Retinal pigment epithelial cell (primary cell): ENCODE data around the gene LAX1.

Experiments
- DNase-seq: peaks from one replicate; pipeline ENCODE4 v3.0.0-alpha.2; 2010; ENCODE audit warnings: low read depth
- H3K4me3 ChIP-seq: 2 replicates; pipeline ENCODE4 v1.5.1; 2011; ENCODE audit warnings: mild to moderate bottlenecking, low read length, control low read depth, moderate library complexity
- TF ChIP-seq, protein P1 (sequence below): conservative IDR thresholded peaks from 2 replicates; pipeline ENCODE4 v1.5.1; 2011; ENCODE audit warnings: low read depth, low read length, control low read depth, inconsistent platforms

LAX1 gene, protein sequence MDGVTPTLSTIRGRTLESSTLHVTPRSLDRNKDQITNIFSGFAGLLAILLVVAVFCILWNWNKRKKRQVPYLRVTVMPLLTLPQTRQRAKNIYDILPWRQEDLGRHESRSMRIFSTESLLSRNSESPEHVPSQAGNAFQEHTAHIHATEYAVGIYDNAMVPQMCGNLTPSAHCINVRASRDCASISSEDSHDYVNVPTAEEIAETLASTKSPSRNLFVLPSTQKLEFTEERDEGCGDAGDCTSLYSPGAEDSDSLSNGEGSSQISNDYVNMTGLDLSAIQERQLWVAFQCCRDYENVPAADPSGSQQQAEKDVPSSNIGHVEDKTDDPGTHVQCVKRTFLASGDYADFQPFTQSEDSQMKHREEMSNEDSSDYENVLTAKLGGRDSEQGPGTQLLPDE

DNA sequence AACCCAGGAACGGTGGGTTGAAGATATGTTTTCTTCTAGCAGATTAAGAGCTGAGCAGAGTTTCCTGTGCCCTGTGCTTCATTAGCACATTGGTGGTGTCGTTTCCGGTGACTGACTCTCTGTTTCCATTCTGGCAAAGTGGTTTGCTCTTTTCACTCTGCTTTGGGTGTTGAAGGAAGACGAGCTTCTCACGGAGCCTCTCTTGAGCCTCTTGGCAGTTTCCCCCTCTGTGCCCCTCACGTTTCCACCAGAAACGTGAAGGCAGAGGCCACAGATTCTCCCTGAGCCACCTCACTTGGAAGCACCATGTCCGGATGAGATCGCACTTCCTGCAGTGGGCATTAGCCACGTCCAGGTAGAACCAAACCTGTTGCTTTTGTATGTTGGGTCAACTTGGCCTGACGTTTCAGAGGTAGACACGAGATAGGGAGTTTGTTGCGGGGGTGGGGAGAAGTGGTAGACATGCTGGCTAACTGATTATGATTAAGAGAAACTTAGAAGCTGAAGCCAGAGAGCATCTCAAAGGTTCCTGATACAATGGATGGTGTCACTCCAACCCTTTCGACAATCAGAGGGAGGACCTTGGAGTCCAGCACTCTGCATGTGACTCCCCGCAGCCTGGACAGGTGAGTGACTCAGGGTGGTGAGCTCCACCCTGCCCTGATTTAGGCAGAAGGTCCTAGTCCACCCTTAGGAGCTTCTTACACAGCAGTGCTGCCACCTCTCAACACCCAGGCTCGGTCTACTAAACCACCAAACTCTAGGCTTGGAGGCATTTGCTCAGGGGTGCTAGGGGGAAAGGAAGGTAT, at the start of gene LAX1:
Gene LAX1, plus strand, starts transcription at position 155 of the 809 bp plus-strand sequence. Its CDS starts 383 bp downstream, at position 538.
- no peak within 1 kb of the TSS for H3K4me3 ChIP-seq
- TF ChIP-seq, protein P1, sequence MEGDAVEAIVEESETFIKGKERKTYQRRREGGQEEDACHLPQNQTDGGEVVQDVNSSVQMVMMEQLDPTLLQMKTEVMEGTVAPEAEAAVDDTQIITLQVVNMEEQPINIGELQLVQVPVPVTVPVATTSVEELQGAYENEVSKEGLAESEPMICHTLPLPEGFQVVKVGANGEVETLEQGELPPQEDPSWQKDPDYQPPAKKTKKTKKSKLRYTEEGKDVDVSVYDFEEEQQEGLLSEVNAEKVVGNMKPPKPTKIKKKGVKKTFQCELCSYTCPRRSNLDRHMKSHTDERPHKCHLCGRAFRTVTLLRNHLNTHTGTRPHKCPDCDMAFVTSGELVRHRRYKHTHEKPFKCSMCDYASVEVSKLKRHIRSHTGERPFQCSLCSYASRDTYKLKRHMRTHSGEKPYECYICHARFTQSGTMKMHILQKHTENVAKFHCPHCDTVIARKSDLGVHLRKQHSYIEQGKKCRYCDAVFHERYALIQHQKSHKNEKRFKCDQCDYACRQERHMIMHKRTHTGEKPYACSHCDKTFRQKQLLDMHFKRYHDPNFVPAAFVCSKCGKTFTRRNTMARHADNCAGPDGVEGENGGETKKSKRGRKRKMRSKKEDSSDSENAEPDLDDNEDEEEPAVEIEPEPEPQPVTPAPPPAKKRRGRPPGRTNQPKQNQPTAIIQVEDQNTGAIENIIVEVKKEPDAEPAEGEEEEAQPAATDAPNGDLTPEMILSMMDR, result no peak
- no peak for DNase-seq

DNA sequence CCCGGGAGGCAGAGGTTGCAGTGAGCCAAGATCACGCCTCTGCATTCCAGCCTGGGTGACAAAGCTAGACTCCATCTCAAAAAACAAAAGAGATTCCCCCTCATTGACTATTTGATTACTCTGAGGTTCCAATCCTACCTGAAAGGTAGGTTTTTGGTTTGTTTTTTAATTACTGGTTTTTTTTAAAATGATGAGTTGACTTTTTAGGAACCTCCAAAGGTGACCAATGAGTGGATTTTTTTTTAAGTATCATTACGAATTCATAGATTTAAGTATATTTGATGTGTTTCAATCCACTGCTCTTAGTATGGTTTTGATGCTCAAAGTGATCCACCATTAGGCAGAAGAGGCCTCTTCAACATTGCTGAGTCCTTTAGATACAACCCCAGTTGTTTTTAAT, 47.9 kb upstream of the LAX1 start:
- DNase-seq, result no peak
- TF ChIP-seq, protein P1, result no peak
- H3K4me3 ChIP-seq, result no peak overlapping the region

DNA sequence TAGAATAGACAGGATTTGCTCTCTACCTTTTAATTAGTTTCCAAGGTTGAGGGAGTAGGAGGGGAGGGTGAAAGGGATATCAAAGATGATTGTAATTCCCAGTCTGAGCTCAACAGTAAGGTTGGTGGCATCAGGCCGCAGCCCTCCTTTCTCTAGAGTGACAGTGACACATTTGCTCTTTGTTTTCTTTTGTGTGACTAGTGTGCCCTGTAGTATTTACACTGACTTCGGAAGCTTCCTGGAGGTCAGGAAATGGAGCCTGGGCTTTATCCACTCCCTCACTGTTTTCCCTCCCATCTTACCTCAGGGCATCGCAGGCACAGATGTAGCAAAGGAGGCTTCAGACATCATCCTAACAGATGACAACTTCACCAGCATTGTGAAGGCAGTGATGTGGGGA, 44.7 kb upstream of the LAX1 start:
- DNase-seq, result no peak
- no peak overlapping the region for H3K4me3 ChIP-seq
- TF ChIP-seq, protein P1, result no peak

DNA sequence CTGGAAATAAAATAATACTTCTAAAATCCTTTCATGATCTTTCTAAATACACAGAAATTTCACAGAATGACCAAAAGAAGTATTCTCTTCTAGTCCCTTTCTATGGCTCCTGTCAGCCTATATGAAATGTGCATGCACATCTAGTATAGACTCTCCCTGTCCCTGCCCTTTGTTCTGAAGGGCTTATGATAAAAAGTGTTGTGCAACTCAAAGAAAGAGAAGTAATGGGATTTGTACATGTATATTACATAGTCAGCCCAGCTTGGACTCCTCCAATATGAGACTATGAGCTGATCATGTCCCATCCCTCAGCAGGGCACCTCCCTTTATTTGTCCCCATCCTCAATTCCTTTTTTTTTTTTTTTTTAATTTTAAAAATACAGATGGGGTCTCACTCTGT, 42.1 kb upstream of the LAX1 start:
- DNase-seq, result no peak
- H3K4me3 ChIP-seq, result no peak overlapping the region
- TF ChIP-seq, protein P1, result no peak

DNA sequence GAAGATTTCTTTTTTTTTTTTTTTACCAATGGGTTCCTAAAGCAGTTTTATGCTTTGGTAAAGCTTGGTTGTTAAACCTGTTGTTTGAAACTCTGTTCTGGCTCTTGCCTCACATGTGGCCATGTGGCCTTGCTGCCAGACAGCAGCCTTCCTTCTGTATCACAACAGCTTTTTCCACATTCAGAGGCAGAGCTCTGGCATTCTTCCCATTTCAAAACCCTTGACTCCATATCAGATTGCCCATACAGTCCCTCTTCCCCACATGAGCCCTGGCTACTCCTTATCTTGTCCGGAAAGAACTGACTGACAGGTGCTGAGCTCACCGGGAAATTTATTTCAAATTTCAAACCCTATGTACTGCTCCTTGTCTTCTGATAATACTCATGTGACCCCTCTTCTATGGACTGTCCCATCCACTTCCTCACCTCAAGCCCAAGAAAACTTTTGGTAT, 38.5 kb upstream of the LAX1 start:
- TF ChIP-seq, protein P1, result no peak
- no peak for DNase-seq
- H3K4me3 ChIP-seq, result no peak overlapping the region

DNA sequence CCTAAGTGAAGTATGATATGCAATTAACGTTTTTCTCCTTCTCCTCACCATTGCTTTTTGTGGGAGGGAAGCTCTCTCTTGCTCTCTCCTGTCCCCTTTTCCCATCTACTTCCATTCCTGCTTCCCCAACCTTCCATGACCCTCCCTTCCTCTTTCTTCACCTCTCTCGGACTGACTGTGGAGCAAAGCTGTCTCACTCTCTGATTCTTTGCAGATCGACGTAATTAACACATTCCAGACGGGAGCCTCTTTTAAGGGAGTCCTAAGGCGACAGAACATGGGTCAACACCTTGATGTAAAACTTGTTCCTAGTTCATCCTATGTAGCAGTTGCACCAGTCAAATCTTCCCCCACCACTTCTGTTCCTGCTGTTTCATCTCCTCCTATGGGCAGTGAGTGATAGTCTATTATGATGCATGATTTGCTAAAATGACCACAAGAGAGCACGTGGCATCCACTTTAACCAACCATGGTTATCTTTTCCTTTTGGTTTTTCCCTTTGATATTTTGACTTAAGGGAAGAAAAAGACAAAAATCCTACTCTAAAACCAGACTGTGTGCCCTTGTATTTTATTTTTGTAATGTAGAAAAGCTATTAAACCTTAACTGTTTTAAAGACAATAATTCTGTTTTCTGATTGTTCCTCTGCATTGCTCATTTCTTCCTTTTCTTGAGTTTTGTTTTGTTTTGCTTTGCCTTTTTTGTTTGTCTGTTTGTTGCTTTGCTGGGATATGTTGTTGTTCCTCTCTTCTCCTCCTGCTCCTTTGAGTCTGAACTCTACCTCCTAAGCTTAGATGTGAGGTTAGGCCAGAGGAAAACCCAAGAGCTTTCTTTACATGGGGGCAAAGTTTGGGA, 31.7 kb upstream of the LAX1 start:
- no peak for DNase-seq
- TF ChIP-seq, protein P1, result no peak
- no peak overlapping the region for H3K4me3 ChIP-seq
